ENCODE results near the gene PAQR6.
A peak's percentile ranks its signal among the peaks of the same experiment; 100 is the strongest.

Gene PAQR6

GRCh38 chr1:156212130-156212529 lies 35.7 kb downstream of the PAQR6 start:
- Histone ChIP-seq H3K4me3 (ENCODE audit: low read length) (peak overlapping the region; percentile 94), H3K27me3 (ENCODE audit: insufficient read depth, low read length) (no peaks in the 10 kb centered on the region), H3K4me1 (ENCODE audit: insufficient read depth, low read length) (peaks cover 11% of the 10 kb centered on the region; the same call in 1 of the 2 replicates), H3K36me3 (ENCODE audit: insufficient read depth, low read depth, low read length) (peaks cover 36% of the 10 kb centered on the region), H3K27ac (ENCODE audit: low read length) (peak overlapping the region; percentile 99), H3K9ac (ENCODE audit: low read depth, low read length) (peak overlapping the region; percentile 98; the same call in 1 of the 2 replicates), H3K9me3 (ENCODE audit: insufficient read depth, low read depth, low read length) (no peaks in the 10 kb centered on the region)

- peaks cover 42% of the 10 kb centered on the region for H3K36me3 ChIP-seq (ENCODE audit: insufficient read depth, low read depth, low read length)
These were observed 36.6 kb downstream of the PAQR6 start for GRCh38 chr1:156211243-156211642.

GRCh38 chr1:156204686-156205085 lies 43.2 kb downstream of the PAQR6 start:
- Histone ChIP-seq H3K27me3 (ENCODE audit: insufficient read depth, low read length) (no peaks in the 10 kb centered on the region), H3K9ac (ENCODE audit: low read depth, low read length) (no peak overlapping the region), H3K9me3 (ENCODE audit: insufficient read depth, low read depth, low read length) (no peaks in the 10 kb centered on the region), H3K36me3 (ENCODE audit: insufficient read depth, low read depth, low read length) (peaks cover 49% of the 10 kb centered on the region), H3K4me3 (ENCODE audit: low read length) (no peak overlapping the region), H3K4me1 (ENCODE audit: insufficient read depth, low read length) (peaks cover 6% of the 10 kb centered on the region; the same call in 1 of the 2 replicates), H3K27ac (ENCODE audit: low read length) (no peak overlapping the region)

More at GRCh38 chr1:156211243-156211642, 36.6 kb downstream of the PAQR6 start:
- H3K9ac ChIP-seq (ENCODE audit: low read depth, low read length) = no peak overlapping the region
- H3K4me3 ChIP-seq (ENCODE audit: low read length) = no peak overlapping the region
- H3K9me3 ChIP-seq (ENCODE audit: insufficient read depth, low read depth, low read length) = no peaks in the 10 kb centered on the region
- H3K27me3 ChIP-seq (ENCODE audit: insufficient read depth, low read length) = no peaks in the 10 kb centered on the region
- H3K4me1 ChIP-seq (ENCODE audit: insufficient read depth, low read length) = peaks cover 11% of the 10 kb centered on the region; the same call in 1 of the 2 replicates
- H3K27ac ChIP-seq (ENCODE audit: low read length) = no peak overlapping the region

GRCh38 chr1:156203331-156203730 lies 44.5 kb downstream of the PAQR6 start:
- peaks cover 46% of the 10 kb centered on the region for H3K36me3 ChIP-seq (ENCODE audit: insufficient read depth, low read depth, low read length)
- H3K4me3 ChIP-seq (ENCODE audit: low read length) = no peak overlapping the region
- no peak overlapping the region for H3K27ac ChIP-seq (ENCODE audit: low read length)

GRCh38 chr1:156200044-156200443 lies 47.8 kb downstream of the PAQR6 start:
- H3K4me1 ChIP-seq (ENCODE audit: insufficient read depth, low read length) = peaks cover 4% of the 10 kb centered on the region; the same call in 1 of the 2 replicates
- no peaks in the 10 kb centered on the region for H3K9me3 ChIP-seq (ENCODE audit: insufficient read depth, low read depth, low read length)
- H3K36me3 ChIP-seq (ENCODE audit: insufficient read depth, low read depth, low read length) = peaks cover 39% of the 10 kb centered on the region
- H3K27me3 ChIP-seq (ENCODE audit: insufficient read depth, low read length) = no peaks in the 10 kb centered on the region
- H3K27ac ChIP-seq (ENCODE audit: low read length) = no peak overlapping the region
- H3K9ac ChIP-seq (ENCODE audit: low read depth, low read length) = no peak overlapping the region
- no peak overlapping the region for H3K4me3 ChIP-seq (ENCODE audit: low read length)

More at GRCh38 chr1:156203331-156203730, 44.5 kb downstream of the PAQR6 start:
- H3K9me3 ChIP-seq (ENCODE audit: insufficient read depth, low read depth, low read length) = no peaks in the 10 kb centered on the region
- no peaks in the 10 kb centered on the region for H3K27me3 ChIP-seq (ENCODE audit: insufficient read depth, low read length)
- peaks cover under 1% of the 10 kb centered on the region; the same call in 1 of the 2 replicates for H3K4me1 ChIP-seq (ENCODE audit: insufficient read depth, low read length)
- no peak overlapping the region for H3K9ac ChIP-seq (ENCODE audit: low read depth, low read length)

GRCh38 chr1:156198831-156199349 lies 49.0 kb downstream of the PAQR6 start:
- Histone ChIP-seq H3K36me3 (ENCODE audit: insufficient read depth, low read depth, low read length) (peaks cover 39% of the 10 kb centered on the region), H3K4me1 (ENCODE audit: insufficient read depth, low read length) (peaks cover 8% of the 10 kb centered on the region), H3K27me3 (ENCODE audit: insufficient read depth, low read length) (no peaks in the 10 kb centered on the region), H3K9me3 (ENCODE audit: insufficient read depth, low read depth, low read length) (no peaks in the 10 kb centered on the region), H3K27ac (ENCODE audit: low read length) (no peak overlapping the region), H3K4me3 (ENCODE audit: low read length) (no peak overlapping the region), H3K9ac (ENCODE audit: low read depth, low read length) (no peak overlapping the region)

- Histone ChIP-seq H3K9ac (ENCODE audit: low read depth, low read length) (peak overlapping the region; percentile 47; the same call in 1 of the 2 replicates), H3K27ac (ENCODE audit: low read length) (no peak overlapping the region), H3K4me3 (ENCODE audit: low read length) (no peak overlapping the region), H3K36me3 (ENCODE audit: insufficient read depth, low read depth, low read length) (peaks cover 27% of the 10 kb centered on the region), H3K9me3 (ENCODE audit: insufficient read depth, low read depth, low read length) (no peaks in the 10 kb centered on the region), H3K27me3 (ENCODE audit: insufficient read depth, low read length) (no peaks in the 10 kb centered on the region), H3K4me1 (ENCODE audit: insufficient read depth, low read length) (peaks cover 8% of the 10 kb centered on the region)
These were observed 51.4 kb downstream of the PAQR6 start for GRCh38 chr1:156196445-156196844.

GRCh38 chr1:156195853-156196252 lies 52.0 kb downstream of the PAQR6 start:
- peaks cover 27% of the 10 kb centered on the region for H3K36me3 ChIP-seq (ENCODE audit: insufficient read depth, low read depth, low read length)
- H3K9me3 ChIP-seq (ENCODE audit: insufficient read depth, low read depth, low read length) = no peaks in the 10 kb centered on the region
- peak overlapping the region; percentile 47; the same call in 1 of the 2 replicates for H3K9ac ChIP-seq (ENCODE audit: low read depth, low read length)
- H3K27ac ChIP-seq (ENCODE audit: low read length) = no peak overlapping the region
- H3K4me1 ChIP-seq (ENCODE audit: insufficient read depth, low read length) = peaks cover 8% of the 10 kb centered on the region
- no peak overlapping the region for H3K4me3 ChIP-seq (ENCODE audit: low read length)
- no peaks in the 10 kb centered on the region for H3K27me3 ChIP-seq (ENCODE audit: insufficient read depth, low read length)

- Histone ChIP-seq H3K27me3 (ENCODE audit: insufficient read depth, low read length) (no peaks in the 10 kb centered on the region), H3K4me1 (ENCODE audit: insufficient read depth, low read length) (peaks cover 8% of the 10 kb centered on the region), H3K9me3 (ENCODE audit: insufficient read depth, low read depth, low read length) (peaks cover under 1% of the 10 kb centered on the region; the same call in 1 of the 2 replicates), H3K27ac (ENCODE audit: low read length) (no peak overlapping the region), H3K36me3 (ENCODE audit: insufficient read depth, low read depth, low read length) (peaks cover 14% of the 10 kb centered on the region; the same call in 1 of the 2 replicates), H3K4me3 (ENCODE audit: low read length) (peak overlapping the region; percentile 85), H3K9ac (ENCODE audit: low read depth, low read length) (peak overlapping the region; percentile 70; the same call in 1 of the 2 replicates)
These were observed 53.6 kb downstream of the PAQR6 start for GRCh38 chr1:156194300-156194652.

GRCh38 chr1:156193488-156194299 lies 54.2 kb downstream of the PAQR6 start, which contains the start of gene SLC25A44:
SLC25A44 (plus strand) TSS chr1:156194104; CDS start chr1:156199848, 5,744 bp downstream.
- Histone ChIP-seq H3K4me3 (ENCODE audit: low read length) (peak within 1 kb of the TSS; percentile 85), H3K4me1 (ENCODE audit: insufficient read depth, low read length) (peaks cover 8% of the 10 kb centered on the region), H3K36me3 (ENCODE audit: insufficient read depth, low read depth, low read length) (peaks cover 14% of the 10 kb centered on the region; the same call in 1 of the 2 replicates), H3K27me3 (ENCODE audit: insufficient read depth, low read length) (no peaks in the 10 kb centered on the region), H3K27ac (ENCODE audit: low read length) (peak within 1 kb of the TSS; percentile 59), H3K9me3 (ENCODE audit: insufficient read depth, low read depth, low read length) (peaks cover 6% of the 10 kb centered on the region; the same call in 1 of the 2 replicates), H3K9ac (ENCODE audit: low read depth, low read length) (peak within 1 kb of the TSS; percentile 70; the same call in 1 of the 2 replicates)

Data from iPS-20b (cell line).